Left hindlimb (tissue), 1 donor: ENCODE results near the gene UBE2Q1.
"Not testable (repeated sequence)": the region's sequence is repeated elsewhere in the genome, so short reads cannot be mapped to it uniquely, and the experiment has no call there.

Experiments
- DNase-seq: peaks from one replicate; pipeline ENCODE4 v3.0.0-alpha.2; 2018

Gene UBE2Q1

DNA sequence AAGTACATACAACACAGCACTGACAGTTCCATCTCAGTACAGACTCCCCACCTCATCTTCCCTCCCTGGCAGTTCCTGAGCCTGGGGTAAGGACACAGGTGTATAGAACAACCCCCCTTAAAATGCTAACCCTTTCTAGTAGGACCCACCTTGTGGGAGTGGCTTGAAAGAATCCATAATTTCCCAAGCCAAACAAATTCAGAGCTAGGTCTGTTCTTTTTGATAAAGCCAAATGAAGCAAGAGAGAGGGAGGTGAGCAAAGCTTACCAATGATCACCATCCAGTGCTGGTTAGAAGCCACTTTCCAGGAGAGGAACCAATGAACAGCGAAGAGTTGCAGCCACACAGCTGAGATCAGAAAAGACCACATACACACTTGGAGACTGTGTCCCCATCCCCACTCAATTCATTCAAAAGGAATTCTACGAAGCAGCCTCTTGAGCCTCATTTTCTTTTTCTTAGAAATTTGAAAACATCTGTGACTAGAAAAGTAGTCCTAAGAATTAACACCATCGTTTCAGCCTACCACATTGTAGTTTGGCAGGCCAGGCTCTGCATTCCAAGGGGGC lies 9.2 kb downstream of the UBE2Q1 start:
- no peak for DNase-seq

DNA sequence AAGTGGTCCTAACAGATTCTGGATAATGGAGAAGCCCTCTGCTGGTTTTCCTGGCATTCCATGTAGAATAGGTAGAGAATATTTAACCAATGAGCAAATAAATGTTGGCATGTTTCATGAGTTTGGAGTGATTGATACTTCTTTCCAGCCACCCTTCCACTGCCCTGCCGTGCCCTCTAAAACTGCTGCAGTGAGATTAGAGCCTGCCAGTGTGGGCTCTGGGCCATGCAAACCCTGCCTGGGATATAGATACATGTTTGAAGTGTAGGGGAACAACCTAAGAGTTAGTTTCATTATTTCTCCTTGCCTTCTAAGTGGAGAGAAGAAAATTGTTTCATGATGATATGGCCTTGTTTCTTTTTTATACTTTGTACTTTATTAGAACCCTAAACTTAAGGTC lies 10.4 kb downstream of the UBE2Q1 start:
- no peak for DNase-seq

DNA sequence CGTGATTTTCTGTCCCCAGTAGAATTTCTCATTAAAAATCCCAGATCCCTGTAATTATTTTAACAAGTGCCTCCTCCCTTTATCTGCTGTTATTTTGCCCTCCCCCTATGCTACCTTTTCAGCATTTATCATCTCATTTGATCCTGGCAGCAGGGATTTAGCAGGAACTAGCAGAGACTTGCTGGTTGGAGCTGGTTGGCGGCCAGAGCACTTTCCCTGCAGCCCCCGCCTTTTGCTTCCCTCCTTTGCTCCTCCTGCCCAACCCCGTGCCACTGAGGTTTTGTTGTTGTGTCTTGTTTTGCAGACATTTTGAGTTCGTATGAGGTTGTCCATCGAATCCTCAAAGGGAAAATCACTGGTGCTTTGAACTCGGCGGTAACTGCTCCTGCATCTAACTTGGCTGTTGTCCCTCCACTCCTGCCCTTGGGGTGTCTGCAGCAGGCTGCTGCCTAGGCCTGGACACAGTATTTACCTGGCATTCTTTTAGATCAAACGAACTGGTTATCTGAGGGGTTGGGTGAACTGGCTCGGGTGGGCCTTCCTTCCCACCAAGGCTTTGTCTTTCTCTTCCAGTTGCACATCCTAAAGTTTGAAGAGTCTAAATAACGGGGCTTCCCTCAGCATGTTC lies 11.2 kb downstream of the UBE2Q1 start:
- DNase-seq, result no peak

DNA sequence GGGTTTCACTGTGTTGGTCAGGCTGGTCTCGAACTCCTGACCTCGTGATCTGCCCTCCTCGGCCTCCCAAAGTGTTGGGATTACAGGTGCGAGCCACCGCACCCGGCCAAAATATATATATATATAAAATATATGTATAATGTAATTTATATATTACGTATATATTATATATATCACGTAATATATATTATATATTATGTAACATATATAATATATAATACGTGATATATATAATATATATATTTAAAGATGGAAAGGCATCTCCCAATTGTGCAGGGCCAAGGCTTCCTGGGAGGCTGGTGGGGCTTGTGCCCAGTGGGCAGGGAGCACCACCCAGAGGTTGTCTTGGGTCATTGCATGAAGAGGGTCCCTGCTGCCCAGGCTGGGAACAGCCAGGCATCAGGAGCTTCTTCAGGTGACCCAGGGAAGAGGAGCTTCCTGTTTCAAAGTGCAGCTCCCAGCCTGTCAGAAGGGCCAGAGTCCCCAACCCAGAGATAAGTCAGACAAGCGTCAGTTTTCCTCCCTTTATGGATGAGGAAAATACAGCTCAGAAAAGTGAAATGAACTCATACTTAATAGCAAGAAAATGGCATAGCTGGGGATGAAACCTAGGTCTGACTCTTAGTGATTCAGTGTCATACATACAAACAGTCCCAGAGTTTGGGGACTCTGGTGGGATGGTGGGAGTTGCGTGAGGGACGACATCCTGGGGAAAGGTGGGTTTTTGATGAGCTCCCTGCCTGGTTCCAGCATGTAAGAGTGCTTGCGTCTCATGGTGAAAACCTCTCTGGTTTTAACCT lies 12.0 kb downstream of the UBE2Q1 start:
- no peak for DNase-seq

DNA sequence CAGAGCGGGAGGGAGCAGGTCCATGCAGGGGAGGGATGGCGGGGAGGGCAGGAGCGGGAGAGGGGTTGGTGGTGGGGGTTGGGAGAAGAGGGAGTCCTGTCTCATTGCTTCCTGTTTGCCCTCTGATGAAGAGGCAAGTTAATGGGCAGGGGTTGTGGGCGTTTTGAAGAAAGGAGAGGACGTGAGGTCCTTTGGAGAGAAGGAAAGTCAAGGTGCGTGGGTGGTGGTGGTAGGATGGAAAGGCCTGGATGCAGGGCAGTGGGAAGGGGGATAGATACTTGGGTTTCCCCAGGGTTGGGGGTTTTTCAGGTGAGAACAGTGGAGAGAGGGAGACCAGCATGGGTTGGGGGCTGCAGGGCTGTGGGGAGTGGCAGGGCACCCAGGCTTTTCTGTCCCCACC lies 17.2 kb downstream of the UBE2Q1 start:
- no peak for DNase-seq

DNA sequence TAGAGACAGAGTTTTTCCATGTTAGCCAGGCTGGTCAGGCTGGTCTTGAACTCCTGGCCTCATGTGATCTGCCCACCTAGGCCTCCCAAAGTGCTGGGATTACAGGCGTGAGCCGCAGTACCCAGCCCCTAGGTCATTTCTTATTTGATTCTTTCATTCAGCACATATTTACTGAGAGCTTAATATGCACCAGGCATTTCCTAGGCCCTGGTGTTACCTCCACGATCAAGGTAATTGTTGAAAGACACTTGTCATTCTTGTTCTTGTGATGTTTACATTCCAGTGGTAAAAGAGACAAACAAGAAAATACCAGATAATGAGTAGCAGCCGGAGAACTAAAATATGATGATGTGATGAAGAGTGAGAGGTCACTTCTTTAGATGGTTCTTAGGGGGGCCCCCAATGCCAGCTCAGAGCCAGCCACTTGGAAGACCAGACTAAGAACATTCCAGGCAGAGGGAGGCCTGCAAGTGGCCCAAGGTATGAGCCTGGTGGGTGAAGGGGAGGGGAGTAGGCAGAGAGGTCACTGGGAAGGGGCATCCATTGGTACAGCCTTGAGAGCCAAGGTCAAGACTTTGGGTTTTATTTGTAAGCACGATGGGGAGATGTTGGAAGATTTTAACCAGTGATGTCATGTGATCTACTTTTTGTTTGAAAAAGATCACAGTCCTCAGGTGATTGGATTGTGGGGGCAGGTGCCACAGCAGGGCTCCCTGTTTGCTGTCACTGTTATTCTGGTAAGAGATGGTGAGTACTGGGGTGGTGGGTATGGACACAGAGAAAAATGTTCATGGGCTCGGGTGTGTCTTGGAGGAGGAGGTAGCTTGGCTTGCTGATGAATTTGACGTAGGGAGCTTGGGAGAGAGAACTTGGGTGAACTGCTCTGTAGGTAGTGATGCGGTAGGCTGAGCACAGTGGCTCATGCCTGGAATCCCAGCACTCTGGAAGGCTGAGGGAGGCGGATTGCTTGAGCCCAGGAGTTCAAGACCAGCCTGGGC lies 18.7 kb downstream of the UBE2Q1 start:
- DNase-seq, result no peak

DNA sequence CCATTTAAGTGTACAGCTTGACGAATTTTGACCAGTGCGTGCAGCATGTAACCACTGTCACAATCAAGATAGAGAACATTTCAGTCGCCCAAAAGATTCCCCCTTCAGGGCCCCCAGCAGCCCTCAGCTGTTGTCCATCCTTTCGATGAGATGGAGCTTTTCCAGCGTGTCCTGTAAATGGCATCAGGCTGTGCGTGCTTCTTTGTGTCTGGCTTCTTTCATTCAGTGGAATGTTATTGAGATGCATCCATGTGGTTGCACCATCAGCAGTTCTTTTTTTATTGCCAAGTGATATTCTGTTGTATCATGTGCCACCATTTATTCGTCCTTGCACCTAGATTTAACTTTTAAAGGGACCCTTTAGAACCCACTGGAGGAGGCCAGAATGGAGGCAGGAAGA lies 21.9 kb downstream of the UBE2Q1 start:
- no peak for DNase-seq

DNA sequence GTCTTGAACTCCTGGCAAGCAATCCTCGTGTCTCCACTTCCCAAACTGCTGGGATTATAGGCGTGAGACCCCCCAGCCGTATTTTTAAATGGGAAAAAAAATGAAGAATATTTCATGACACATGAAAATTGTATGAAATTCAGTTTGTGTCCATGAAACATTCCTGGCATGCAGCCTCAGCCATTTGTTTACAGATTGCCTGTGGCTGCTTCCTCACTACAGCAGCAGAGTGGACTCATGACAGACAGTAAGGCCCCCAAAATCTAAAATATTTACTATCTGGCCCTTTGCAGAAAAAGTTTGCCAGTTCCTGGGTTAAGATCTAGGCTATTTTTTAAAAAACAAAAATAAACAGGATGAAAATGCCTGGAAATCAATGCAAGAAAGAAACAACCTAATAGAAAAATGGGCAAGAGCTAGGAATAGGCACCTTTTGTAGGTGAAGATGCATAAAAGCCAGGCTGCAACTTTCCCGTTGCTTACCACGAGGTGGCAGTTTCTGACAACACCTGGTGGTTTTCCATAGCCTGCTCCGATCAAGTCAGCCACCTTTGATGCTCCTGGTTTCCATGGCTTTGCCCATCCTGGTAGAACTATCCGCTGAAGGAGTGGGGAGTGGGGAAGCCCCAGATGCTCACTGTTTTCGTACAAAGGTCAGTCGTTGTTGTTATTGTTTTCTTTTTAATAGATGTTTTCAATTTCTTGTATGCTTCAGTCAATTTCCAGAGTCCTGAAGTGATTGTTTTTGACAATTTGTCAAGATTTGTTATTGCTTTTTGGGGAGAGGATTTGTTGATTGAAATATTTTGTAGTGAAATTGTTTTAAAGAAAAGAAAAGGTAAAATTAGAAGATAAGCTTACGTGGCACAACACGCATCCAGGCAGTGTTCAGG lies 24.3 kb downstream of the UBE2Q1 start:
- DNase-seq, result no peak

DNA sequence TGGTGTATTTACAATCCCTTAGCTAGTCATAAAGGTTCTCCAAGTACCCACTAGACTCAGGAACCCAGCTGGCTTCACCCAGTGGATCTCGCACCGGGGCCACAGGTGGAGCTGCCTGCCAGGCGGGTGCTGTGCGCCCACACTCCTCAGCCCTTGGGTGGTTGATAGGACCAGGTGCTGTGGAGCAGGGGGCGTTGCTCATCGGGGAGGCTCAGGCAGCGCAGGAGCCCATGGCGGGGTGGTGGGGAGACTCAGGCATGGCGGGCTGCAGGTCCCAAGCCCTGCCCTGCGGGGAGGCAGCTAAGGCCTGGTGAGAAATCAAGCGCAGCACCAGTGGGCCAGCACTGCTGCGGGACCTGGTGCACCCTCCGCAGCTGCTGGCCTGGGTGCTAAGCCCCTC lies 26.5 kb downstream of the UBE2Q1 start:
- DNase-seq, result not testable (repeated sequence)

DNA sequence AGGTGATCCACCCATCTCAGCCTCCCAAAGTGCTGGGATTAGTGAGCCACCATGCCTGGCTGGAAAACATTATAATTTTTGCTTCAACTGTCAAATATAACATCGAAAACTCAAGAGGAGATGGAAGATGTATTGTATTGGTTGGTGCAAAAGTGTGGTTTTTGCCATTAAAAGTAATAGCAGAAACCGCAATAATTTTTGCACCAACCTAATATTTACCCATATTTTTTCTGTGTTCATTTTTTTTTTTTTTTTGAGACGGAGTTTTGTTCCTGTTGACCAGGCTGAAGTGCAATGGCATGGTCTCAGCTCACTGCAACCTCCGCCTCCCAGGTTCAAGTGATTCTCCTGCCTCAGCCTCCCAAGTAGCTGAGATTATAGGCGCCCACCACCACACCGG lies 29.2 kb downstream of the UBE2Q1 start:
- DNase-seq, result no peak

DNA sequence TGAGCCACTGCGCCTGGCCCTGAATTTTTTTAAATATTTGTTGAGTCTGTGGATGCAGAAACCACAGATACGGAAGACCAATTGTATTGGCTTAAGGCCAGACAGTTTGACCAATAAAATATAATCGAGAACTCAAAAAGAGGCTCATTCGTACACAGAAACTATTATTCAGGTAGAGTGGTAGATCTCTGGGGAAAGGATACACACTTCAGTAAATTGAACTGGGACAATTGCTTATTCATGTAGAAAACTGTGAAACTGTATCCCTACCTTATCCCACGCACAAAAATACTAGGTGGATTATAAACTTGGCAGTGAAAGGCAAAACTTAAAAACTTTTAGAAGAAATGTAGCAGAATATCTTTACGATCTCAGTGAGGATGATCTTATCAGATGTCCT lies 31.3 kb downstream of the UBE2Q1 start:
- no peak for DNase-seq

DNA sequence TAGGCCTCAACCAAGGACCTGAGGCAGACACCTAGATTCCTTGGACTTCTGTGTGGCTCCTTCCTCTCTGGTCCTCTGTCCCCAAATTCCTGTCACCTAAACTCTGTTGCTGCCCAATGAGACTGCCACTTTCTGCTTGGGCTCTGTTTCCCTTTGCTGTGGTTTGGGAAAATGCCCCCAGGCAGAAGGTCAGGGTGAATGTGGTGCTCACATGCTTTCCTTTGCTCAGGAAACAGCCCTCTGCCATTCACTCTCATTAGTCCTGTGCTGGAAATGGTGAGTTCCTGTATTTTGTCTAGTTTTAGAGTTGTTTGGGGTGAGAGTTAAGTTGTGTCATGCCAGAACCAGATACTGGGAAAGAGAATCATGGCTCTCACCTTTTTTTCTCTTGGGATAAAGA lies 33.6 kb downstream of the UBE2Q1 start:
- no peak for DNase-seq

DNA sequence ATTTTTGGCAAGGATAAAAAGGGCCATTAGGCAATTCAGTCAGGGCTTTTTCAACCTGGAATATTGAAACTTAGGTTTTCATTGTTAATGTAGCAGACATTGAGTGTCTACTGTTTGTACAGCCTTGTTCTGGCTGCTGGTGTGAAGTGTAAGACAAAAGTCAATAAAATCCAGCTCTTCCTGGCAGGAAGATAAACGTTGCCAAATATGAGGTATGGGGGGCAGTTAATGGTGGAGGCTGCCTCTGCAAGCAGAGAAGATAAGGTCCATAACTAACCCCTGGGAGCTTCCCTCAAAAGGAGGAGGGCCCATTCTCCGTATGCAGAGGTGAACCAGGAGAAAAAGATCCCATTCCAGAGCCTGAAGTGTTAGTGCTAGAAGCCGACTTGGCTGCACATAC lies 36.8 kb downstream of the UBE2Q1 start:
- no peak for DNase-seq

DNA sequence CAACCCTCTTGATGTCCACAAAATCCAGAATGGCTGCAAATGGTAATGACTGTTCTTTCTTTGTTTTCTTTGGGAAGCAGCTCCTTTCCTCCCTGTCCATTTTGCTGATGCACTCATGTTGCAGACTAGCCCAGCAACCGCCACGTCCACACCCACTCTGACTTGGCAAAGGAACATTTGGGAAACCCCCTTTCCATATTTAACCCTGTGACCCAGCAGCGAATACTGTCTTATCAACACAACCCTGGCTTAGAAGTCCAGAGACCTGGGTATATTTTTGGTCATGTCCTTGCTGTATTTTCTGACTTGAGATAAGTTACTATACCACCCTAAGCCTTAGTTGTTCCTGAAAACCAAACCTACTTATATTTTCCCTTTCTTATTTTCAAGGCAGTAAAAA lies 38.1 kb downstream of the UBE2Q1 start:
- DNase-seq, result no peak

DNA sequence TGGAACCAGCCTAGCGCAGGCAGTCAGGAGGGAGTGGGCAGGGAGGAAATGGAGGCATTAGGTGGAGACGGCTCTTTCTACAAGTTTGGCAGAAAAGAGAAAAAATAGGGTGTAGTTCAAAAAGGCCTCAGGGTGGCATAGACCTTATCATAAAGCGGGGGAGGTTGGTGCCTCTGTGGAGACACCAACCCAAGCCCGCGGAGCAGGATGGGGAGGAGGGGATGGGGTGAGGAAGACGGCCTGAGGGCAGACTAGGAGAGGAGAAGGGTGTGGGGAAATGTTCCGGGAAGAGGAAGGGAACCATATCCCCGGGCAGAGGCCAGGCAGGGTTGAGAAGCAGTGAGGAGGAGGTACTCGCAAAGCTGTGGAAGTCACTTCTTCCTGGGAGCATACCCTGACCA lies 38.9 kb downstream of the UBE2Q1 start:
- no peak for DNase-seq

DNA sequence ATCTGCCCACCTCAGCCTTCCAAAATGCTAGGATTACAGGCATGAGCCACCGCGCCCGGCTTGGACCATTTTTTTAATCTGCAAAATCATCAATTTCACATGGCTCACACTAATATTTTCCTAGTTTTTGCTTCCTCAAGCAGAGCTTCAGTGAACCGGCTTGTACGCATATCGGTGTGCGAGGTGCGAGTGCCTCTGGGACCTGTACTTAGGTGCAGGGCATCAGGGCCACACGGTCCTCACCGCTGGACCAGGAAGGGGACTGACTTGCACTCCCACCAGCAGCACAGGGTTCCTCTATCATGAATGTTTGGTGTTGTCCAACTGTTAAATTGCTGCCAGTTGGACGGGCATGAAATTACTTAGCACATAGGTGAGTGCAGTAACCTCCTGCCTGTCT lies 40.8 kb downstream of the UBE2Q1 start:
- DNase-seq, result no peak

DNA sequence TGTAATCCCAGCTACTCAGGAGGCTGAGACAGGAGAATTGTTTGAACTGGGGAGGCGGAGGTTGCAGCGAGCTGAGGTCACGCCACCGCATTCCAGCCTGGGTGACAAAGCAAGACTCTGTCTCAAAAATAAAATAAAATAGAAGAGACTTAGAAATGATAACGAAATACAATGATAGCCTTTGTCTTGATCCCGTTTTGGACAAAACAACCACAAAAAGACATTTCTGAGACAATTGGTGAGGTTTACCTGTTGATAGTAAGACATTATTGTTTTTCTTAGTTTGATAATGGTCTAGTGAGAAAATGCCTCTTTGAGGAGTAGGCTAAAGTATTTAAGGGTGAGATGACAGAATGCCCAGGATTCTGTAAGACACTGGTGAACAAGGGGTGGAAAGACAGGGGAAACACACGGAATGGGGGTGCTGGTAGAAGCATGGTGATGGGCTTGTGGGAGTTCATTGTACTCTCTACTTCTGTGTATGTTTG lies 44.4 kb downstream of the UBE2Q1 start:
- no peak for DNase-seq

DNA sequence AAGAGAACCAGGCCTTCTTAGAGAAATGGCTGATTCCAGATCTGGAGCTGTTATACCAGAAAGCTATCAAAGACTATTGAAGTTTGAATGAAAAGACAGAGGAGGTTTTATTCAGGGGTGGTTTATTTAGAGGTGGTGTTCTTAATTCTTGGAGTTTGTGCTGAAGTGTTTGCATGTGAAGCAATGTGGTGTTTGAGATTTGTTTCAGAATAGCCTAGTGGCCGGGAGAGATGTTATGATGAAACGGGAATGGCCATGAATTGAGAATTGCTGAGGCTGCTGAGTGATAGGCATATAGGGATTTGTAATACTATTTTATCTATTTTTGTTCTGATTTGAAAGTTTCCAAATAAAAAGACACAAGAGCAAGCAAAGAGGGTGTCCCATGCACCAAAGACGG lies 45.7 kb downstream of the UBE2Q1 start:
- no peak for DNase-seq

DNA sequence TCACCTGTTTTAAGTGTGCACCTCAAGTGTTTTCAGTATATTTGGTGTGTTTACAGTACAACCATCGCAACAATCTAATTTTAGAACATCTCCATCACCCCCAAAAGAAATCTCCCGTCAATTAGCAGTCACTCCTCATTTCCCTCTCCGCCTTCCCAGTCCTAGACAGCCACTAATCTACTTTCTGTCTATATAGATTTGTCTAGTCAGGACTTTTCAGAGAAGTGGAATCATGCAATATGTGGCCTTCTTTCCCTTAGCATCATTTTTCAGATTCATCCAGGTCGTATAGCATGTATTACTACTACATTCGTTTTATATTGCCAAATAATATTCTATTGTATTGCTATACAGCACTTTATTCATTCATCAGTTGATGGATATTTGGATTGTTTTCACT lies 54.6 kb downstream of the UBE2Q1 start:
- DNase-seq, result no peak

DNA sequence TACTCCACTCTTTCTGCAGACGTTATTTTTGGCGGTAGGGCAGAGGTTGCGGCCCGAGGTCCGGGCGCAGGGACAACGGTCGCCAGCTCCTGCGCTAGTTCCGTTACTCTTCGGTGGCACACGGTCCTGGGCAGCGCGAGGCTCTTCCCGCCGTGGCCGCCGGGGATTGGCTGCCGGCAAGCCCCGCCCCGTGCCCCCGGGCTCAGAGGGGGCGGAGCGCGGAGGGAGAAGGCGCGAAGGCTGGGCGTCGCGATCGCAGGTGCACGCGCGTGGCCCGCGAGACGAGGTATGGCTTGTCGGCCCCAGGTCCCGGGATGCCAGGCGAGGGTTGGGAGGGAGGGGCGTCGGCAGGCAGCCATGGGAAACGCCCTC lies 55.7 kb downstream of the UBE2Q1 start:
- no peak for DNase-seq

DNA sequence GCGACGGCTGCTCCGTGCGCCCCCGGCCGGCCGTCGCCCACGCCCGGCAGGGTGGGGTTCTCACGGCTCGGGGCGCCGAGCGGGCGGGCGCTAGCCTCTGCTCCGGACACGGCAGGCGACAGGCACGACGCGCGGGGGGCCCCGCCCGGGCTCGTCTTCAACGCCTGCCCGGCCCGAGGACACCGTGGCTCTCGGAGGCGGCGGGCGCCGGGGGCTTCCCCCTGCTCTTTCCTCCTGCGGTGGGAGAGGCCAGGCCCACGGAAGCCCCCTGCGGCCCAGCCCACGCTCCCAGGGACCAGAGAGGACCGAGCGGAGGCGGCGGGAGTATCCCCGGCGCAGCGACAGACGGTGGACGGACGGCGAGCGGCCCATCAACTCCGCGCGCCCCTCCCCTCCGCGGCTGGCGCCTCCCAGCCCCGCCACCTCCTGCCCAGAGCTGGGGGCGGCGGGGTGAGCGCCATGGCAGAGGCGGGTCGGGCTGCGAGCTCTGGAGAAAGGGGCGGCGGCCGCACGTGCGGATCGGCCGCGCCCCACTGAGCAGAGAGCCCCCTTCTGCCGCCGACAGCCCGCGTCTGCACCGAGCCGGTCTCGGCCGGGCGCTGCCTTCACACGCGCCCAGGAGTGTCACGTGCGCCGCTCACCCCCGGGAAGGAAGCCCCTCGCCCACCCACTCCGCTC lies 56.3 kb downstream of the UBE2Q1 start, which contains the start of the genes SHE and TDRD10:
SHE (minus strand) TSS at position 347 of the 678 bp plus-strand sequence. CDS start 386 bp downstream, outside the sequence.
TDRD10 (plus strand) TSS at position 154 of the 678 bp plus-strand sequence. CDS start 4,685 bp downstream, outside the sequence.
- DNase-seq, result no peak
